ENCODE measurements around the gene MYO7B. TPM values are rescaled to one million over a fixed set of nuclear protein-coding genes. Genes with fewer than 3 reads are reported as not detected.

Gene MYO7B
- total RNA-seq, 4 donors from 2014 or later: 0.56 TPM; not detected in 3

- Histone ChIP-seq H3K4me1 (peaks cover 8 to 16% of the 10 kb centered on the region in 2 donors), H3K27me3 (no peaks in the 10 kb centered on the region), H3K9me3 (no peaks in the 10 kb centered on the region), H3K36me3 (no peaks in the 10 kb centered on the region), H3K4me3 (replicated peaks in 1 of 3) (no peak overlapping the region), H3K27ac (no peak overlapping the region)
- TF ChIP-seq POLR2A (IDR thresholded peaks at IDR 0.05) (no peak), CTCF (IDR thresholded peaks at IDR 0.05) (no peak)
- intact Hi-C loops (cut with DNase I): no loop called here
- DNase-seq: no peak
- 82 to 89% methylated on average over 10 of the region's 10 CpGs for WGBS, 2 donors
Observed at GRCh38 chr2:127678531-127678930, 143.0 kb downstream of the MYO7B start.

GRCh38 chr2:127678991-127679390 lies 143.5 kb downstream of the MYO7B start:
- Histone ChIP-seq H3K4me3 (replicated peaks in 1 of 3) (no peak overlapping the region), H3K27me3 (no peaks in the 10 kb centered on the region), H3K36me3 (no peaks in the 10 kb centered on the region), H3K4me1 (peaks cover 8 to 14% of the 10 kb centered on the region in 2 donors), H3K9me3 (no peaks in the 10 kb centered on the region), H3K27ac (no peak overlapping the region)
- TF ChIP-seq CTCF (IDR thresholded peaks at IDR 0.05) (no peak), POLR2A (IDR thresholded peaks at IDR 0.05) (no peak)
- WGBS, 2 donors: 81 to 91% methylated on average over 6 of the region's 6 CpGs
- no peak for DNase-seq
- intact Hi-C loops (cut with DNase I): no loop called here

DNA sequence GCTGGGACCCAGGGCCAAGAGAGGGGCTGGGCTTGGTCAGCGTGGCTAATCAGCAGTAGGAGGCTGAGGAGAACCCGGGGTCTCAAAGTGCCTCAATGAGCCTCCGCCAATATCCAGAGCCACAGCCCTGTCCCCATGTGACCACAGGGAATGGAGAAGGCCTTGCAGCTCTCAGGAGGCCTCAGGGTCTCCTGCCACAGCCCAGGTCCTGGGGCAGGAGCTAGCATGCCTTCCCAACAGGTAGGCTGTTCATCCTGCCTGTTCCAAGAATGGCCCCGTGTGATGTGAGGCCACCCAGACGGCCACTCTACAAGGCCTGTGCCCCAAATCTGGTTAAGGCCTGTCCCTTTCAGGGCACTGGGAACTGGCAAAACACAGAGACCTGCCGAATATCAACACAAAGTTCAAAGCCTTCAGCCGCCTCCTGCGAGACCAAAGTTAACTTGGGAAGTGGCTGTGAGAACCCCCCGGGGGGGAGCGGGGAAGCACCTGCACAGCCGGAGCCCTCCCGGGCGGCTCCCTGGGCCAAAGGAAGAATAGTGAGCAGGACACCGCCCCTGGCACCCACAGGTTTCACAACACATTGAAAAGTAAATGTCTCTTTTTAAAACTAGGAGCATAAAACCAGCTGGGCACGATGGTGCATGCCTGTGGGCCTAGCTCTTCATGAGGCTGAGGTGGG lies 144.3 kb downstream of the MYO7B start:
- 87 to 90% methylated on average over 15 of the region's 15 CpGs for WGBS, 2 donors
- Histone ChIP-seq H3K4me3 (replicated peaks in 1 of 3) (no peak overlapping the region), H3K9me3 (no peaks in the 10 kb centered on the region), H3K4me1 (peaks cover 7 to 8% of the 10 kb centered on the region in 2 donors), H3K27me3 (no peaks in the 10 kb centered on the region), H3K36me3 (no peaks in the 10 kb centered on the region), H3K27ac (no peak overlapping the region)
- TF ChIP-seq POLR2A (IDR thresholded peaks at IDR 0.05) (no peak), CTCF (IDR thresholded peaks at IDR 0.05) (no peak)
- DNase-seq: no peak
- intact Hi-C loops (cut with DNase I): no loop called here

DNA sequence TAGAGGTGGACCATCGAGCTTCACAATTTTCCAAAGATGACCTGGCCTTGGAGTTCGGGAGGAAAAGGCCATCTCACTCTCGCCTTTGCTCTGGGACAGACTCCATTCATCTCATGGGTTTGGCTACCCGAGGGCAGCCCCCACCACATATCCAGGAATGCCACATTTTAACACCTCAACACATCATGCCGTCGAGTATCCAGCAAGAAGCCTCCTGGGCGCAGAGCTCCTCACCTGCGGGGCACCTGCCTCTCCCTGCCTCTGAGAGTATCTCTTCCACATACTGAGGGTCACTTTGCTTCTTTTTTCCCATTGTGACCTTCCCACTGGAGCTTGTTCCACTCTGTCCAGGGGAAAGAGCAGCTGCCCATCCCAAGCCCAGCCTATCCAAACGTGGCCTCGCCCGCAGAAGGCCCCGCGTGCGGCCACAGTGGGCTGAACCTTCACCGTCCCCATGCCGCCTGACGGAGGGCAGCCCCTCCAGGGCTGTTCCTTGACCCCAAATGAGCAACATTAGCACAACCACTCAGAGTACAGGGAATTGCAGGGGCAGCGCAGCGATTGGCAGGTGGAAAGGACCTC lies 145.3 kb downstream of the MYO7B start:
- Histone ChIP-seq H3K36me3 (no peaks in the 10 kb centered on the region), H3K9me3 (no peaks in the 10 kb centered on the region), H3K4me1 (peaks cover 2 to 4% of the 10 kb centered on the region in 2 donors), H3K27ac (peak overlapping the region in 1 of 3 donors; percentile 17), H3K27me3 (no peaks in the 10 kb centered on the region), H3K4me3 (replicated peaks in 1 of 3) (peak overlapping the region in 1 of 3 donors; percentile 0)
- DNase-seq: no peak
- 74 to 89% methylated on average over 15 to 19 of the region's 19 CpGs for WGBS, 2 donors
- intact Hi-C loops (cut with DNase I): no loop called here
- TF ChIP-seq POLR2A (IDR thresholded peaks at IDR 0.05) (no peak), CTCF (IDR thresholded peaks at IDR 0.05) (no peak)

DNA sequence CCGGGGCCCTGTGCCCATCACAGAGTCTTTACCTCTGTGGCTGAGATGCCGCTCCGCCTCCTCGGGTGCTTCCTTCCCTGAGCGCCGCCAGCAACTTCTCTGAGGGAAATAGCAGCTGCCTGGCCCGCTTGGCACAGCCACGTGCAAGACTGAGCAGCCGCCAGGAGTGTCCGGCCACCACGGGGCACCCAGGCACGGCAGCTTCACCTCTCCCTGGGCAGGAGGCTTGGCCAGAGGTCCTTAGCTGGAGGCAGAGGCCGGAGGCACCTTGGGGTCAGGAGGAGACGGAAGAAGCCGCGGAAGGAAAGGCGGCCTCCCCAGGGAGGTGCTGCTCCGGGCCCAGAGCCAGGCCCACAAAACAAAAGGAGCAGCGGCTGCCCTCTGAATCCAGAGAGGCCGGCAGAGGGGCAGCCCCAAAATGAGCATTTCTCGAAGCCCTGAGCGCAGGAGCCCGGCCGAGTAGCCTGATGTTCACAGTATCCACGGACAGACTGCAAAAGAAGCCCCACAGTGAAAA lies 145.9 kb downstream of the MYO7B start:
- Histone ChIP-seq H3K4me1 (no peaks in the 10 kb centered on the region), H3K27ac (peak overlapping the region in 1 of 3 donors; percentile 17), H3K9me3 (no peaks in the 10 kb centered on the region), H3K27me3 (no peaks in the 10 kb centered on the region), H3K4me3 (replicated peaks in 1 of 3) (peak overlapping the region in 1 of 3 donors; percentile 0), H3K36me3 (no peaks in the 10 kb centered on the region)
- DNase-seq: no peak
- intact Hi-C loops (cut with DNase I): no loop called here
- no peak for TF ChIP-seq CTCF (IDR thresholded peaks at IDR 0.05)
- TF ChIP-seq POLR2A (IDR thresholded peaks at IDR 0.05): no peak
- WGBS, 2 donors: 45 to 68% methylated on average over 24 to 25 of the region's 25 CpGs

Data from thyroid gland (tissue), 4 donors.